MM.1S (cell line): ENCODE measurements around the gene PLPPR3.

Experiments used
- DNase-seq: peaks from one replicate; pipeline ENCODE4 v3.0.0-alpha.2; 2015
- H2AFZ ChIP-seq: fragments of 300-600 bp; sonication (generic); 2 replicates; pipeline ENCODE4 v1.6.0; 2016; ENCODE audit warnings: antibody characterized with exemption, low read length
- H3F3A ChIP-seq: fragments of 300-600 bp; sonication (generic); 2 replicates; pipeline ENCODE4 v1.6.1; 2016; ENCODE audit warnings: mild to moderate bottlenecking, antibody characterized with exemption, low read length, moderate library complexity, mixed read lengths; ENCODE audit not compliant: insufficient read depth
- H3K27ac ChIP-seq: fragments of 300-600 bp; sonication (generic); 2 replicates; pipeline ENCODE4 v1.5.1; 2016; ENCODE audit warnings: mild to moderate bottlenecking, low read length
- H3K27me3 ChIP-seq: fragments of 300-600 bp; sonication (generic); replicated peaks from 2 replicates; pipeline ENCODE4 v1.6.0; 2016; ENCODE audit warnings: low read length; ENCODE audit not compliant: insufficient read depth
- H3K36me3 ChIP-seq: fragments of 300-600 bp; sonication (generic); replicated peaks from 2 replicates; pipeline ENCODE4 v1.6.1; 2016; ENCODE audit warnings: mild to moderate bottlenecking, low read length, mixed read lengths; ENCODE audit not compliant: insufficient read depth
- H3K4me1 ChIP-seq: fragments of 300-600 bp; sonication (generic); 2 replicates; pipeline ENCODE4 v1.6.1; 2016; ENCODE audit warnings: low read length, mixed read lengths
- H3K4me2 ChIP-seq: fragments of 300-600 bp; sonication (generic); 2 replicates; pipeline ENCODE4 v1.6.0; 2016; ENCODE audit warnings: low read depth, low read length
- H3K4me3 ChIP-seq: fragments of 300-600 bp; sonication (generic); 2 replicates; pipeline ENCODE4 v1.5.1; 2016; ENCODE audit warnings: low read length, mixed read lengths
- H3K79me2 ChIP-seq: fragments of 300-600 bp; sonication (generic); 2 replicates; pipeline ENCODE4 v1.6.1; 2016; ENCODE audit warnings: mixed run types, low read length, mixed read lengths
- H3K9ac ChIP-seq: fragments of 300-600 bp; sonication (generic); 2 replicates; pipeline ENCODE4 v1.6.1; 2016; ENCODE audit warnings: low read length, mixed read lengths
- H3K9me2 ChIP-seq: fragments of 300-600 bp; sonication (generic); replicated peaks from 2 replicates; pipeline ENCODE4 v1.6.1; 2016; ENCODE audit warnings: mild to moderate bottlenecking, low read length, mixed read lengths; ENCODE audit not compliant: insufficient read depth
- H3K9me3 ChIP-seq: fragments of 300-600 bp; sonication (generic); replicated peaks from 2 replicates; pipeline ENCODE4 v1.6.1; 2016; ENCODE audit warnings: mild to moderate bottlenecking, low read length, mixed read lengths; ENCODE audit not compliant: insufficient read depth
- H4K20me1 ChIP-seq: fragments of 300-600 bp; sonication (generic); 2 replicates; pipeline ENCODE4 v1.6.1; 2016; ENCODE audit warnings: mild to moderate bottlenecking, low read length, moderate library complexity, mixed read lengths; ENCODE audit not compliant: insufficient read depth
- EZH2 ChIP-seq: fragments of 300-600 bp; sonication (generic); optimal IDR thresholded peaks from 2 replicates; pipeline ENCODE3; 2017; ENCODE audit warnings: low read depth, mild to moderate bottlenecking, antibody characterized with exemption, low read length, mixed read lengths
- EZH2phosphoT487 ChIP-seq: fragments of 300-600 bp; sonication (generic); IDR thresholded peaks from 2 replicates; pipeline ENCODE4 v1.6.1; 2018; ENCODE audit warnings: antibody characterized with exemption, low read length
- TF ChIP-seq, protein P1 (sequence below): fragments of 300-600 bp; sonication (generic); IDR thresholded peaks from 2 replicates; pipeline ENCODE4 v1.5.1; 2016; ENCODE audit warnings: antibody characterized with exemption, low read length, mixed read lengths

PLPPR3 gene

DNA sequence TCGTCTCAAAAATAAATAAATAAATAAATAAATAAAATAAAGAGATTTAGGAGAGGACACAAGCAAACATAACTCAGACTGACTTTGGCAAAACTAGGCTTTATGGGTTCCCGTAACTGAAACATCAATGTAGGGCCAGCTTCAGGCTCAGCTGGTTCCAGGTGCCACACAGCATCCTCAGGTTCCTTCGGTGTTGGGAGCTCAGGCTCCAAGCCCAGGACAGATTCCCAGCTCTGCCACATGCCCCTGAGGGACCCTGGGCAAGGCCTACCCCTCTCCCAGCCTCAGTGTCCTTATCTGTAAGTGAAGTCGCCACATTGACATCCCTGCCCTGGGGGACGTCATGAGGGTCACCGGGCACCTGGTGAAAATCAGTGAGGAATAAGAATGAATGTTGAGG is 52.1 kb downstream of the PLPPR3 start:
- Histone ChIP-seq H3F3A (no peaks in the 10 kb centered on the region), H3K36me3 (no peaks in the 10 kb centered on the region), H3K9me2 (no peaks in the 10 kb centered on the region), H4K20me1 (no peaks in the 10 kb centered on the region), H2AFZ (no peak overlapping the region), H3K9me3 (no peaks in the 10 kb centered on the region), H3K4me3 (no peak overlapping the region), H3K79me2 (no peaks in the 10 kb centered on the region), H3K27me3 (peaks cover 70% of the 10 kb centered on the region), H3K9ac (no peak overlapping the region), H3K4me2 (no peak overlapping the region), H3K4me1 (no peaks in the 10 kb centered on the region), H3K27ac (no peak overlapping the region)
- DNase-seq = no peak
- no peak for TF ChIP-seq EZH2
- TF ChIP-seq EZH2phosphoT487 = no peak
- TF ChIP-seq, protein P1, sequence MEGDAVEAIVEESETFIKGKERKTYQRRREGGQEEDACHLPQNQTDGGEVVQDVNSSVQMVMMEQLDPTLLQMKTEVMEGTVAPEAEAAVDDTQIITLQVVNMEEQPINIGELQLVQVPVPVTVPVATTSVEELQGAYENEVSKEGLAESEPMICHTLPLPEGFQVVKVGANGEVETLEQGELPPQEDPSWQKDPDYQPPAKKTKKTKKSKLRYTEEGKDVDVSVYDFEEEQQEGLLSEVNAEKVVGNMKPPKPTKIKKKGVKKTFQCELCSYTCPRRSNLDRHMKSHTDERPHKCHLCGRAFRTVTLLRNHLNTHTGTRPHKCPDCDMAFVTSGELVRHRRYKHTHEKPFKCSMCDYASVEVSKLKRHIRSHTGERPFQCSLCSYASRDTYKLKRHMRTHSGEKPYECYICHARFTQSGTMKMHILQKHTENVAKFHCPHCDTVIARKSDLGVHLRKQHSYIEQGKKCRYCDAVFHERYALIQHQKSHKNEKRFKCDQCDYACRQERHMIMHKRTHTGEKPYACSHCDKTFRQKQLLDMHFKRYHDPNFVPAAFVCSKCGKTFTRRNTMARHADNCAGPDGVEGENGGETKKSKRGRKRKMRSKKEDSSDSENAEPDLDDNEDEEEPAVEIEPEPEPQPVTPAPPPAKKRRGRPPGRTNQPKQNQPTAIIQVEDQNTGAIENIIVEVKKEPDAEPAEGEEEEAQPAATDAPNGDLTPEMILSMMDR = no peak

DNA sequence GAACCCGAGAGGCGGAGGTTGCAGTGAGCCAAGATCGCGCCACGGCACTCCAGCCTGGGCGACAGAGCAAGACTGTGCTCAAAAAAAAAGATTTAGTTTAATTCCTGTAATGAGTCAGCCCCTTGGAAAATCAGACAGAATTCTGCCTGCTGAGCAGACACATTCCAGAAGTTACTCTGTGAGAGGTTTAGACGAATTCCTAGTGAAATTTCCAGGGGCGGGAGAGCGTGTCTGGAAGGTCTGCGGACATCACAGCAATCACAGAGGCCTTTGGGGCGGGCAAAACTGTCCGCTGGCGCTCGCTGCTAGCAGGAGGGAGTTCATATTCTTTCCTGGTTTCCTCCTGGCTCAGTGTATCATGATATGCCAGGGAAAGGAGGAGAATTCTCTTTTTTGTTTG is 53.3 kb downstream of the PLPPR3 start:
- H3K4me2 ChIP-seq = no peak overlapping the region
- no peaks in the 10 kb centered on the region for H3K9me3 ChIP-seq
- DNase-seq = no peak
- no peaks in the 10 kb centered on the region for H3K79me2 ChIP-seq
- no peak overlapping the region for H2AFZ ChIP-seq
- H3K9me2 ChIP-seq = no peaks in the 10 kb centered on the region
- H3K36me3 ChIP-seq = no peaks in the 10 kb centered on the region
- no peaks in the 10 kb centered on the region for H3F3A ChIP-seq
- no peak overlapping the region for H3K4me3 ChIP-seq
- peaks cover 72% of the 10 kb centered on the region for H3K27me3 ChIP-seq
- H4K20me1 ChIP-seq = no peaks in the 10 kb centered on the region
- H3K9ac ChIP-seq = no peak overlapping the region
- no peak overlapping the region for H3K27ac ChIP-seq
- TF ChIP-seq EZH2 (no peak), EZH2phosphoT487 (no peak)
- TF ChIP-seq, protein P1 = no peak
- no peaks in the 10 kb centered on the region for H3K4me1 ChIP-seq

DNA sequence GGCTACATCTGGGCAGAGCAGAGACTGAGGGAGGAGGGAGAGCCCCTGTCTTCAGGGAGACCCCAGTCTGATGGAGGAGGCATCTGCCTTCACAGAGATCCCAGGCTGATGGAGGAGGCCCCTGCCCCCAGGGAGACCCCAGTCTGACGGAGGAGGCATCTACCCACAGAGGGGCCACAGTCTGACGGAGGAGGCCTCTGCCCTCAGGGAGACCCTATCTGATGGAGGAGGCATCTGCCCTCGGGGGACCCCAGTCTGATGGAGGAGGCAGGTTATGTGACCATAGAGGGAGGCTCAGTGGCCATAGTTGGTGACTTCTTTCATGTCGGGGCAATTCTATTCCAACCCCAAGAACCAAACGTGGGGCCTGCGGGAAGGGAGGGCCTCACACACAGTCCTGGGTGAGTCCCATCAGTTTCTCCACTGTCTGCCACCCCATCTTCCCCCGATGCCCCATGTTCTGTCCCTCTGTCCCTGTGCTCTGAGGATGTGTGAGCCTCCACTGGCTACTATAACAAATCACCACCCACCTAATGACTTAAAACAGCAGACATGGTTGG is 56.5 kb downstream of the PLPPR3 start:
- no peak for DNase-seq

More for the DNA sequence above, 56.5 kb downstream of the PLPPR3 start:
- Histone ChIP-seq H3K27me3 (peaks cover 82% of the 10 kb centered on the region), H3K9me3 (no peaks in the 10 kb centered on the region), H2AFZ (no peak overlapping the region), H3K4me1 (no peaks in the 10 kb centered on the region), H3K27ac (no peak overlapping the region), H3K36me3 (no peaks in the 10 kb centered on the region), H3K9ac (no peak overlapping the region), H4K20me1 (no peaks in the 10 kb centered on the region), H3K4me2 (no peak overlapping the region), H3K9me2 (no peaks in the 10 kb centered on the region), H3K4me3 (no peak overlapping the region), H3F3A (no peaks in the 10 kb centered on the region), H3K79me2 (no peaks in the 10 kb centered on the region)
- TF ChIP-seq, protein P1 = no peak
- TF ChIP-seq EZH2 (no peak), EZH2phosphoT487 (no peak)
